Ishikawa (cell line): Measurements from ENCODE around the gene RCOR1.

Source experiments
- CEBPB ChIP-seq: IDR thresholded peaks from 2 replicates; pipeline ENCODE4 v1.6.1; 2012
- CREB1 ChIP-seq: IDR thresholded peaks from 2 replicates; pipeline ENCODE4 v1.6.1; 2012; ENCODE audit warnings: low read depth
- EGR1 ChIP-seq: IDR thresholded peaks from 2 replicates; pipeline ENCODE4 v1.6.1; 2012
- EP300 ChIP-seq: IDR thresholded peaks from 2 replicates; pipeline ENCODE4 v1.6.1; 2012; ENCODE audit warnings: borderline replicate concordance
- FOXM1 ChIP-seq: IDR thresholded peaks from 2 replicates; pipeline ENCODE4 v1.6.1; 2012; ENCODE audit warnings: low read depth, borderline replicate concordance
- NFIC ChIP-seq: IDR thresholded peaks from 2 replicates; pipeline ENCODE4 v1.6.1; 2012
- RAD21 ChIP-seq: IDR thresholded peaks from 2 replicates; pipeline ENCODE4 v1.6.1; 2012; ENCODE audit warnings: low read depth
- TAF1 ChIP-seq: IDR thresholded peaks from 2 replicates; pipeline ENCODE4 v1.6.1; 2012; ENCODE audit warnings: low read depth, mild to moderate bottlenecking
- TCF12 ChIP-seq: IDR thresholded peaks from 2 replicates; pipeline ENCODE4 v1.6.1; 2012; ENCODE audit warnings: low read depth
- TEAD4 ChIP-seq: IDR thresholded peaks from 2 replicates; pipeline ENCODE4 v1.6.1; 2012
- YY1 ChIP-seq: IDR thresholded peaks from 2 replicates; pipeline ENCODE4 v1.6.1; 2012; ENCODE audit warnings: low read depth
- ZBTB7A ChIP-seq: IDR thresholded peaks from 2 replicates; pipeline ENCODE4 v1.6.1; 2012; ENCODE audit warnings: low read depth
- TF ChIP-seq, protein P1 (sequence below): IDR thresholded peaks from 2 replicates; pipeline ENCODE4 v1.6.1; 2012
- TF ChIP-seq, protein P2 (sequence below): IDR thresholded peaks from 2 replicates; pipeline ENCODE4 v1.6.1; 2012
- TF ChIP-seq, protein P3 (sequence below): IDR thresholded peaks from 2 replicates; pipeline ENCODE4 v1.6.1; 2012; ENCODE audit warnings: low read depth, mild to moderate bottlenecking

The RCOR1 gene

DNA sequence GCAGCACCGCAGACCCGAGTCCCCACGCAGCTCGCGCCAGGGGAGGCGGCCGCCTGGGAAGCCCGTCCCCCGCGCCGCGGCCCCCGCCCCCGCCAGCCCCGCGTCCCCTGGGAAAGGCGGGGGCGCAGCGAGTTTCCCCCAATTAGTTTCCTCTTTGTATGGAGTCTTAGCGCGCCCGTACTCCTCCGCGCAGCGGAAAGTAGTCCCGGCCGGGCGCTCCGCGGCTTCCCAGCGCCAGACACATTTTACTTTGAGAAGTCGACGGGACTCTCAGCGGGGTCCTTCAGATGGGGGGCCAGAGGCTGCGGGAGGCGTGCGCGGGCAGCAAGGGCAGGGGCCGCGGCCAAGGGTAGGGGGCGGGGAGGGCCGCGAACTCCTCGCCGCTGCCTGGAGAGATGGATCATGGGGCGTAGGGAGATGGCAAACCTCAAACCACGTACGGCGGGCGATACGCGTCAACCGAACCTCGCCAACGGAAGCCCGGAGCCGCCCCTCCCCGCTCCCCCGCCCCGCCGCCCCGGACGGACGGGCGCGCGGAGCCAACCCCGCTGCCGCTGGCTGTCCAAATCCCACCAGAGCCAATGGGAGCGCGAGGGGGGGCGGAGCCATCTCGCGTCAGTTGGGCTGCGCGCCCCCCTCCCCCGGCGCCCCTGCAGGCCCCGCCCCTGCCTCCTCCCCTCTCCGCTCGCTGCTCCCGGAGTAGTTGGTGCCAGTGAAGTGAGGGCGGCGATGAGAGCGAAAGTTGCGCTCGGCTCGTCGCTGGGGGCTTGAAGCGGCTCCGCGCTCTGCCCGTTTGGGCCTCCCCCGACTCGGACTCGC lies at the start of gene RCOR1:
Gene RCOR1, plus strand, starts transcription at position 706 of the 819 bp plus-strand sequence. CDS start 238 bp downstream, outside the sequence.
- TF ChIP-seq RAD21 (no peak; the same call in 1 of the 2 replicates), TCF12 (peak; percentile 57; the same call in 1 of the 2 replicates), ZBTB7A (no peak; the same call in 1 of the 2 replicates), TAF1 (peak; percentile 81), EP300 (no peak; the same call in 1 of the 2 replicates), YY1 (peak; percentile 57; the same call in 1 of the 2 replicates), NFIC (no peak), CREB1 (peak; percentile 36), FOXM1 (no peak), TEAD4 (0 out of 2 replicates have a peak, but pooled peaks have one; percentile 33), EGR1 (peak; percentile 84), CEBPB (peak; percentile 29; the same call in 1 of the 2 replicates)
- TF ChIP-seq, protein P1, sequence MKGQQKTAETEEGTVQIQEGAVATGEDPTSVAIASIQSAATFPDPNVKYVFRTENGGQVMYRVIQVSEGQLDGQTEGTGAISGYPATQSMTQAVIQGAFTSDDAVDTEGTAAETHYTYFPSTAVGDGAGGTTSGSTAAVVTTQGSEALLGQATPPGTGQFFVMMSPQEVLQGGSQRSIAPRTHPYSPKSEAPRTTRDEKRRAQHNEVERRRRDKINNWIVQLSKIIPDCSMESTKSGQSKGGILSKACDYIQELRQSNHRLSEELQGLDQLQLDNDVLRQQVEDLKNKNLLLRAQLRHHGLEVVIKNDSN, result no peak
- TF ChIP-seq, protein P2, sequence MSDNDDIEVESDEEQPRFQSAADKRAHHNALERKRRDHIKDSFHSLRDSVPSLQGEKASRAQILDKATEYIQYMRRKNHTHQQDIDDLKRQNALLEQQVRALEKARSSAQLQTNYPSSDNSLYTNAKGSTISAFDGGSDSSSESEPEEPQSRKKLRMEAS, result no peak; the same call in 1 of the 2 replicates
- TF ChIP-seq, protein P3, sequence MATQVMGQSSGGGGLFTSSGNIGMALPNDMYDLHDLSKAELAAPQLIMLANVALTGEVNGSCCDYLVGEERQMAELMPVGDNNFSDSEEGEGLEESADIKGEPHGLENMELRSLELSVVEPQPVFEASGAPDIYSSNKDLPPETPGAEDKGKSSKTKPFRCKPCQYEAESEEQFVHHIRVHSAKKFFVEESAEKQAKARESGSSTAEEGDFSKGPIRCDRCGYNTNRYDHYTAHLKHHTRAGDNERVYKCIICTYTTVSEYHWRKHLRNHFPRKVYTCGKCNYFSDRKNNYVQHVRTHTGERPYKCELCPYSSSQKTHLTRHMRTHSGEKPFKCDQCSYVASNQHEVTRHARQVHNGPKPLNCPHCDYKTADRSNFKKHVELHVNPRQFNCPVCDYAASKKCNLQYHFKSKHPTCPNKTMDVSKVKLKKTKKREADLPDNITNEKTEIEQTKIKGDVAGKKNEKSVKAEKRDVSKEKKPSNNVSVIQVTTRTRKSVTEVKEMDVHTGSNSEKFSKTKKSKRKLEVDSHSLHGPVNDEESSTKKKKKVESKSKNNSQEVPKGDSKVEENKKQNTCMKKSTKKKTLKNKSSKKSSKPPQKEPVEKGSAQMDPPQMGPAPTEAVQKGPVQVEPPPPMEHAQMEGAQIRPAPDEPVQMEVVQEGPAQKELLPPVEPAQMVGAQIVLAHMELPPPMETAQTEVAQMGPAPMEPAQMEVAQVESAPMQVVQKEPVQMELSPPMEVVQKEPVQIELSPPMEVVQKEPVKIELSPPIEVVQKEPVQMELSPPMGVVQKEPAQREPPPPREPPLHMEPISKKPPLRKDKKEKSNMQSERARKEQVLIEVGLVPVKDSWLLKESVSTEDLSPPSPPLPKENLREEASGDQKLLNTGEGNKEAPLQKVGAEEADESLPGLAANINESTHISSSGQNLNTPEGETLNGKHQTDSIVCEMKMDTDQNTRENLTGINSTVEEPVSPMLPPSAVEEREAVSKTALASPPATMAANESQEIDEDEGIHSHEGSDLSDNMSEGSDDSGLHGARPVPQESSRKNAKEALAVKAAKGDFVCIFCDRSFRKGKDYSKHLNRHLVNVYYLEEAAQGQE, result no peak

DNA sequence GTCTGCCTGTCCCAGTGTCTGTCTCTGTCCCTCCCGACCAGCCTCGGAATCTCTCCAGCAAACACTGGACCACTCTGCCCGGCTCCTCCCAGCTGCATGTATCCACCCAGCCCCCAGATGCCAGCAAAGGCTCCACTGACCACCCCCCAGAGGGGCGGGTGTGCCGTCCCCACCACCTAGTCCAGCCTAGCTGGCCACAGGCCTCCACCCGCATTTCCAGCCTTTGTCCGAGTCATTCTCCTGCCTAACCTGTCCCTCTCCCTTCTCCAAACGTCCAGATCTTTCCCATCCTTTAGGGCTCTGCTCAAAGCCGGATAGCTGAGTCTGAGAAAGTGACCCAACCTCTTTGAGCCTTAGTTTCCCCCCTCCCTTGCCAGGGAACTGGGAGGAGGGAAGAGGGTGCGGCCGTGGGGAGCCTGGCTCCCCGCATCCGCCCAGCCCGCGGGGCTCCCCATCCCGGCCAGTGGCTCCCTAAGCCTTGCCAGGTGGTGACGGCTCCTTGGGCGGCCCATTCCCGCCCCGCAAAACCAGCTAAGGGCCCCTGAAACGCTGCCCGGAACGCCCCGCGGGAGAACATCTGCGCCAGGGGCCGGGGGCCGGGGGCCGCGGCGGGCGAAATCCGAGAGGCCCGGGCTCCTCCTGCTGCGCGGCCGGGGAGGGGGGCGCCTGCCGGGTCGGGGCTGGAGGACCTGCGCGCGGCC lies 48.3 kb upstream of the RCOR1 start:
- TF ChIP-seq CREB1 (no peak), YY1 (no peak), EGR1 (no peak), TAF1 (no peak), RAD21 (no peak), TEAD4 (no peak), NFIC (no peak), FOXM1 (no peak), ZBTB7A (no peak; the same call in 1 of the 2 replicates), EP300 (no peak), TCF12 (no peak), CEBPB (no peak)
- TF ChIP-seq, protein P1, result no peak
- TF ChIP-seq, protein P3, result no peak
- TF ChIP-seq, protein P2, result no peak

DNA sequence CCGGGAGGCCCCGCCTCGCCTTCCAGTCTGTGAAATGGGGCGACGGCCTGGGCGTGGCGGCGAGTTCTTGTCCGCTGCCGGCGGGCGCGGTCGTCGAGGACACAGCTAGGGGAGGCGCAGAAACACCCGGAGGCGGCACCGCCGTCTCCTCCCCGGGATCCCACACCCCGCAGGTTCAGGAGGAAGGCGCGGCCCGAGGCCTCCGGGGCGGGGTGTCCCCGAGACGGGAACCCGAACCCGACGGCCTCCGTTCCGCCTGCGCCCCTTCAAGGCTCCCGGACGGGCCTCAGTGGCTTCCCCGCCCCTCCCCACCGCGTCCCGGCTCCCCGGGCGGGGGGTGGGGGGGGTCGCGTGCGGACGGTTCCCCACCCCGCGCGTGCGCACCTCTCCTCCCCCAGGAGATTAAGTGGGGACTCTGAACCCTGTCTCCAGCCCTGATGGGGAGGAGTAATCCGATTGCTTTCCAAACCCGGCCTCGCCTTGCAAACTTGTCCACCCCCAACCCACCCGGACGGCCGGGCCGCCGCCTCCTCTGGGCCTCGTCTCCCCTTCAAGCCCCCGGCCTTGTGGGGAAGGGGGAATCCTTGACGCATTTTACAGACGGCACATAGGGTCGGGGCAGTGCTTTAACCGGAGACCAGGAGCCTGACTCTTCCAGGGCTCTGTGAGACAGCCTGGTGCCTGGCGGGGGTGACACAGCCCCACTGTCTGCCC lies 47.5 kb upstream of the RCOR1 start:
- no peak for TF ChIP-seq FOXM1
- peak; percentile 70 for TF ChIP-seq ZBTB7A

DNA sequence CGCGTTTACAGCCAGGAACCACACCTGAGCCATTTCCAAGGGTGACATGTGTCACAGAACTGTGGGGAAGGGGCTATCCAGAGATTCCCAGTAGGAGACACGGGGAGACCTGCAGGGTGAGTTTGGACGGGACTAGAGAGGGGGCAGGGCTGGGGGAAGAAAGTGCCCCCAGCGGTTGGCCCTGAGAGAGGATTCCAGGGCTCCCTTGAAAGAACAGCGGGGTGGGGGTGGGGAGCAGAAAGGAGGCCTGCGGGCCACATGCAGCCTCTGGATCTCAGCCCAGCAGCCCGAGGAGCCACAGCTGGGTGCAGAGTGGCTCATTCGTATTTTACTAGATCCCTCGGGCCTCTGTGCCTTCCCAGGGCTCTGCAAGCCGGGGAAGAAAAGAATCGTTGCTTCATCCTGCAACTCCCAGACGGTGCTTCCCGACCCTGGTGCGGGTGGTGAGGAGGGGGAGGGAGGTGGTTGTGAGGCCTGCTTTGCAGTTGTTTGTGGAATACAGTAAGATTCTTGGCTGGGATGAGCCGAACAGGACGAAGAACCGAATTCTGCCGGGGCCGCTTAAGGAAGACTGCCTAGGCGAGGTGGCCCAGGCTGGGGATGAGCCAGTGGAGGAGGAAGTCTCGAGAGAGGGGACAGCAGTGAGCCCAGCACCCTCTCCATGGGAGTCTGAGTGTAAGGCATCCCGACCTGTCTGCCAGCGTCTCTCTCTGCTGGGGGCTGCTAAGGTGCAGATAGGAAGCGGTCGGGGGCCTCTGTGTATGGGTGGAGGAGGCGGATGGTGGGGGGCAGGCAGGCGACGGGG lies 46.8 kb upstream of the RCOR1 start:
- no peak for TF ChIP-seq TCF12
- no peak for TF ChIP-seq YY1
- TF ChIP-seq, protein P3, result no peak
- TF ChIP-seq CEBPB, result no peak
- no peak for TF ChIP-seq EP300
- TF ChIP-seq, protein P2, result no peak
- no peak for TF ChIP-seq RAD21
